Left ventricle myocardium inferior (tissue), 1 donor: ENCODE measurements around the gene PCTP. TPM values are rescaled to one million over a fixed set of nuclear protein-coding genes. Genes with fewer than 3 reads are reported as not detected.

Experiments used
- DNase-seq: peaks from one replicate; pipeline ENCODE4 v3.0.0-alpha.2; 2020
- H3K27ac ChIP-seq: fragments of 200-600 bp; replicated peaks from 2 replicates; pipeline ENCODE4 v1.8.0; 2021
- H3K27me3 ChIP-seq: fragments of 200-600 bp; 2 replicates; pipeline ENCODE4 v1.8.0; 2021; ENCODE audit warnings: low read depth
- H3K36me3 ChIP-seq: fragments of 200-600 bp; 2 replicates; pipeline ENCODE4 v1.8.0; 2021
- H3K4me1 ChIP-seq: fragments of 200-600 bp; 2 replicates; pipeline ENCODE4 v1.8.0; 2021
- H3K4me3 ChIP-seq: fragments of 200-600 bp; 2 replicates; pipeline ENCODE4 v1.8.0; 2021; ENCODE audit warnings: mild to moderate bottlenecking, moderate library complexity
- H3K9me3 ChIP-seq: fragments of 200-600 bp; replicated peaks from 2 replicates; pipeline ENCODE4 v1.8.0; 2021
- intact Hi-C: fragments of 100-400 bp; cut with micrococcal nuclease; formaldehyde crosslinking; loops from one replicate; pipeline ENCODE4 v1.11.0; 2022
- total RNA-seq: library from RNA; stranded (reverse); fragmentation: NEBNext Ultra II Directional; extraction: Animal tissue kit (Norgen Biotek cat#: 25700); gene quantifications from one replicate; pipeline ENCODE4 v1.2.1, GENCODE V29; 2021
- TF ChIP-seq, protein P1 (sequence below): fragments of 200-600 bp; IDR thresholded peaks from 2 replicates; pipeline ENCODE4 v1.8.0; 2021; ENCODE audit warnings: antibody characterized with exemption, mild to moderate bottlenecking, borderline replicate concordance
- donor health status: DM: no; HTN: yes; CAD: no; lungs with severe emphysema.

The PCTP gene
- total RNA-seq, 1 donor from 2014 or later: 19.6 TPM

DNA sequence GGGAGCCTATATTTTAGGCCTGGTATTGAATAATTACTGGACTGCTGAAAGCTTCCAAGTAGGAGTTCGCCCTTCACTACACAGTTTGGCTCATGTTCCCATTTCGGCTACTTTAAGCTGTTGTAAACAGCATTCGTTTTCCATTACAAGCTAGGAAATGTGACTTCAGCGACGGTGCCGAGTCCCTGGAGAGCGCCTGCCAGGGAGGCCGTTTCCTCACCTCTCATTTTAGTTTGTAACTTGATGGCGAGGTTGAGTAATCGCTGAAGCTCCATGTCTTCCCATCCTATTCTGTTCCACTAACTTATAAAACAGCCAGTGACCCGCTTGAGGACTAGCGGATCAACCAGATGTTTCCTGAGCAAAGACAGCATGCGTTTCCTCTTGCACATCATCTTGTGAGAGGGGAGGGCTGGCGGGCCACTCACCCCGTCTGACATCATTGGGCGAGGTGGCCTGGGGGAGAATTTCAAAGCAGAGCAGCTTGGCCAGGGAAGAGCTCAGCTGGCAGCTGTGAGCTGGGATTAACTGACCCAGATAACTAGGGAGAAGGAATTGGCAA is 32.9 kb downstream of the PCTP start:
- DNase-seq: peak; percentile 82
- Histone ChIP-seq H3K36me3 (no peaks in the 10 kb centered on the region), H3K4me1 (peaks cover 26% of the 10 kb centered on the region), H3K4me3 (no peak overlapping the region), H3K27me3 (no peaks in the 10 kb centered on the region), H3K9me3 (no peaks in the 10 kb centered on the region), H3K27ac (peak overlapping the region; percentile 73)
- intact Hi-C loops: no loop called here
- TF ChIP-seq, protein P1, sequence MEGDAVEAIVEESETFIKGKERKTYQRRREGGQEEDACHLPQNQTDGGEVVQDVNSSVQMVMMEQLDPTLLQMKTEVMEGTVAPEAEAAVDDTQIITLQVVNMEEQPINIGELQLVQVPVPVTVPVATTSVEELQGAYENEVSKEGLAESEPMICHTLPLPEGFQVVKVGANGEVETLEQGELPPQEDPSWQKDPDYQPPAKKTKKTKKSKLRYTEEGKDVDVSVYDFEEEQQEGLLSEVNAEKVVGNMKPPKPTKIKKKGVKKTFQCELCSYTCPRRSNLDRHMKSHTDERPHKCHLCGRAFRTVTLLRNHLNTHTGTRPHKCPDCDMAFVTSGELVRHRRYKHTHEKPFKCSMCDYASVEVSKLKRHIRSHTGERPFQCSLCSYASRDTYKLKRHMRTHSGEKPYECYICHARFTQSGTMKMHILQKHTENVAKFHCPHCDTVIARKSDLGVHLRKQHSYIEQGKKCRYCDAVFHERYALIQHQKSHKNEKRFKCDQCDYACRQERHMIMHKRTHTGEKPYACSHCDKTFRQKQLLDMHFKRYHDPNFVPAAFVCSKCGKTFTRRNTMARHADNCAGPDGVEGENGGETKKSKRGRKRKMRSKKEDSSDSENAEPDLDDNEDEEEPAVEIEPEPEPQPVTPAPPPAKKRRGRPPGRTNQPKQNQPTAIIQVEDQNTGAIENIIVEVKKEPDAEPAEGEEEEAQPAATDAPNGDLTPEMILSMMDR: no peak

DNA sequence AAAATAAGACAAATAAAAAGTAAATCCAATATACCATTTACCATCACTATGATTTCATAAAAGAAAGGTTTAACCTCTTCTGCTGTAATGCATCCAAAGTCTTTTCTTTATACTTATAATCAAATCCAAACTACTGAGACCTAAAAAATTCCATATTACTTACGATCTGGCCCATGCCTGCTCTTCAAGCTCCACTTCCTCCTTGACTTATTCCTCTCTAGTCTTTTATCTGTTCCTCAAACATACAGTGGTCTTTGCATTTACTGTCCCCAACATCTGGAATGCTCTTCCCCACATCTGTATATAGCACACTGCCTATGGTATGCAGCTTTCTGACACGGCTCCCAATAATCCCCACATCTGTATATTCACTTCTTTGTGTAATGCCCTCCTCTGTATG is 33.8 kb downstream of the PCTP start:
- no peak for DNase-seq
- Histone ChIP-seq H3K36me3 (no peaks in the 10 kb centered on the region), H3K9me3 (no peaks in the 10 kb centered on the region), H3K4me1 (peaks cover 26% of the 10 kb centered on the region), H3K4me3 (no peak overlapping the region), H3K27ac (peak overlapping the region; percentile 73), H3K27me3 (no peaks in the 10 kb centered on the region)
- TF ChIP-seq, protein P1: no peak
- intact Hi-C loops: no loop called here

DNA sequence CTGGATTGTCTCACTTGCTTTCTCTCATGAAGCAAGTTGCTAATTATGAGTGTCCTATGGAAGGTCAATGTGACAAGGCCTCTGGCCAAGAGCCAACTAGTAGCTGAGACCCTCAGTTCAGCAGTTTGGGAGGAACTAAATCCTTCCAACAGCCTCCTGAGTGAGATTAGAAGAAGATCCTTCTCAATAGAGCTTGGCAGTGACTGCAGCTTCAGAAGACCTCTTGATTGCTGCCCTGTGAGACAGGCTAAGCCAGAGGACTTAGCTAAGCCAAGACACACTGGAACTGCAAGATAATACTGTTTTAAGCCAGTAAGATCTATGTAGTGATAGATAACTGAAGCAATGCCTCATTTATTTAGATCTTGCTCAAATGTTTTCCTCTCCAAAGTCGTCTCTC is 34.3 kb downstream of the PCTP start:
- TF ChIP-seq, protein P1: no peak
- Histone ChIP-seq H3K4me1 (peaks cover 26% of the 10 kb centered on the region), H3K27ac (no peak overlapping the region), H3K27me3 (no peaks in the 10 kb centered on the region), H3K9me3 (no peaks in the 10 kb centered on the region), H3K4me3 (no peak overlapping the region), H3K36me3 (no peaks in the 10 kb centered on the region)
- no peak for DNase-seq
- intact Hi-C loops: no loop called here

DNA sequence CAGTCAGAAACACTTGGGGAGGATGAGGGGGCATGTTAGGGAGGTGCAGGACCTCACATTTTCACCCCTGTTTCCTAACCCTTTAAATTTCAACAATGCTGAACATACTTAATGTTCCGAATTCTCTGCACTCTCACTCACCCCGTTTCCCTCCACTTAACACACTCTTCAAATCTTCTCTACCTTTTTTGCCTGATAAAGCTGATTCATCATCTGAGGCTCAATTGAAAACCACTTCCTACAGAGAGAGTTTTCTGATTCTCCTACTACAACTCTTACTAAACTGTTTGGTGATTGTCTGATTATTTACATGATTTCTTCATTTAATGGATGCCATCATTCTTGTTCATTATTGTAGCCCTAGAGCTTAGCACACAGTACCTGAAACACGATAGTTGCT is 42.4 kb downstream of the PCTP start:
- no peak for DNase-seq
- Histone ChIP-seq H3K27ac (no peak overlapping the region), H3K36me3 (no peaks in the 10 kb centered on the region), H3K4me3 (no peak overlapping the region), H3K9me3 (peaks cover 3% of the 10 kb centered on the region), H3K4me1 (no peaks in the 10 kb centered on the region), H3K27me3 (no peaks in the 10 kb centered on the region)
- TF ChIP-seq, protein P1: no peak
- intact Hi-C loops: no loop called here

DNA sequence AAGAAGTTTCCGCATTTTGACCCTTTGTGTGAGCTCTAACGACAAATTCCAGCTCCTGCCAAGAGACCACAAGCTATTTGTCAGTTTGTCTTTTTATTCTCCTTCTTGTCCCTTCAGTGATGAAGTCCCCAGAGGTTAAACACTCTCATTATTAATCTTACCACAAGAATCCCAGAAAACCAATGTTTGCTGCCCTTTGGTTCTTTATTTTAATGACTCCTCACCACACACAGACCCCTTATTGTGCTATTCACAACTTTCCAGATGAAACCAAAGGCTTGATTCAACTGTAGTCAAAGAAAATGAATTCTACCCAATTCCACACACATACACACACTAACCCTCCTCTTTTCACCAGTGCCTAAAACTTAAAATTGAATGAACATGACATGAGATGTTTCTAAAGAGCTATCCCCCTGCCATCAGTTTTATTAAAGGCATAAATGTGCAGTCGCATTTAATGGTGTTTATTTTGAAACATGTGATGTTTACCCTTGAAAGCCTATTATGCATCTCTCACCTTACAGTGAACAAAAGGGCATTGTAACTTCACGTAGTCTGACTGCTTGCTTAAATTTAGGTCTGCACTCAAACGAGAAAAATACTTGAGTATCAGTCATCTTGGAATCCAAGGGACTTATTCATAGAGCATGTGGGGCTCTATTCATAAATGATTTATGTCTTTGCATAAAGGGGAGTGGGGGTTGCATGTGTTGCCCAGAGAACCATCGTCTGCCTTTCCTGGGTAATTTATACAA is 44.1 kb downstream of the PCTP start:
- no peak overlapping the region for H3K4me3 ChIP-seq
- intact Hi-C loops: no loop called here
- H3K9me3 ChIP-seq: peaks cover 18% of the 10 kb centered on the region
- TF ChIP-seq, protein P1: no peak
- H3K36me3 ChIP-seq: no peaks in the 10 kb centered on the region
- H3K27me3 ChIP-seq: no peaks in the 10 kb centered on the region
- no peaks in the 10 kb centered on the region for H3K4me1 ChIP-seq
- no peak for DNase-seq
- H3K27ac ChIP-seq: no peak overlapping the region
